ENCODE results near the gene POLD3. TPM values are rescaled to one million over a fixed set of nuclear protein-coding genes. Genes with fewer than 3 reads are reported as not detected.
A peak's percentile ranks its signal among the peaks of the same experiment; 100 is the strongest.
"Not testable (repeated sequence)": the region's sequence is repeated elsewhere in the genome, so short reads cannot be mapped to it uniquely, and the experiment has no call there.

POLD3 gene
- total RNA-seq, 1 donor from 2014 or later = 7.5 TPM

DNA sequence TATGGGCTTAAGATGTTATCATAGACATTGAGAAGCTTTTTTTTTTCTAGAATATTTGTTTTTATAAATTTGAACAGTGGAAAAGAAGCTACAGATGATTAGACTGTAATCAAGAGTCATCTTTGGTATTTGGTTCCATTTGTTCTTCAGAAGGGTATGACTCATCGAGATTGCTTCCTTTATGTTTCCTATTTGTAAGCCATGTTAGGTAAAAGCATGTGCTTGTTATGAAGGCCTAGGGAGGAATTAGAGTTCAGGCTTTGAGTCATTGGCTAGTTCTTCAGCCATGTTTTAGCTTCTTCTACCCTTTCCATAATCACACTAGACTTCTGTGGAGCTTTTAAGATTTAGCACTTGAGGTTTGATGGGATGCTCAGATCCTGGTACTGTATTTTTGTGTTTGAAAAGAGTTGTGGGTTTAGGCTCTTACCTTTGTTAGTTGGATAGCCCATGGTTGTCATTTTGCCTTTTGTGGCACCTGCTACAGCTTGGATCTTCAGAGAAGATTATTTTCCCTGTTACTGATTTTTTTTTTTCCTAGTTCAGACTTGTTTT lies 44.3 kb downstream of the POLD3 start:
- DNase-seq (ENCODE audit: low read depth in 2 of 2) = peak; percentile 56 to 92

- DNase-seq (ENCODE audit: low read depth in 2 of 2) = no peak
Measured at GRCh38 chr11:74637700-74638099, 45.3 kb downstream of the POLD3 start.

DNA sequence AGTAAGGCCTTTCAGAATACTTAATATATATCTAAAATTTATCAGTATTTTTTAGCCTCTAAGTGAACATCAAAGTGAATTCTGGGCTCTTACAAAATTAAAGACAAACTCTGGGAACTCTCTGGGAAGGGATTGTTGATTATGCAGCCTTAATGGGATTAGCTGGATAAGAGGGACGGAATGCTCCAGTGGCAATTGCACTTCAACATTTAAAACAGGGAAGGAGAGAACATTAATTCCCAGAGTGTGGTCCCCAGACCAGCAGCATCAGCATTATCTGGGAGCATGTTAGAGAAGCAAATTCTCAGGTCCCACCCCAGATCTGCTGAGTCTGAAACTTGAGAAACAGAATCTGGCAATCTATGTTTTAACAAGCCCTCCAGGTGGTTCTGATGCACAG lies 46.5 kb downstream of the POLD3 start:
- DNase-seq (ENCODE audit: low read depth in 2 of 2) = no peak

- no peak for DNase-seq (ENCODE audit: low read depth in 2 of 2)
Measured at GRCh38 chr11:74639533-74639932, 47.2 kb downstream of the POLD3 start.

DNA sequence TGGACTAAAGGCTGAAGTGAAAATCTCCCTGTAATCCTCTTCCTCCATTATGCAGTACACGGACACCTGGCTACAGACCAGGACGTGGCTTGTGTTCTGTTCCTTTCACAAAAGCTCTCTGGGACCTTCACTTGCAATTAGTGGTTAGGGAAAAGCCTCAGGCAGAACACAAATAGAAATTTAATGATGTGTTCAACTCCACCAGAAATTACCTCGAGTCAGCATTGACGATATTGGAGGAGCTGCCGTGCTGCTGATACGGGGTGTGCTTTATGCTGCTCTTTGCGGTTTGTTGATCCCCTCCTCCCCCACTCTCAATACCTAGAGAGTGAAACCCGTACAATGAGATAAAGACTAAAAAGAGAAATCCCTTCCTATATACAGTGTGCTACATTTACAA lies 48.9 kb downstream of the POLD3 start:
- no peak for DNase-seq (ENCODE audit: low read depth in 2 of 2)

DNA sequence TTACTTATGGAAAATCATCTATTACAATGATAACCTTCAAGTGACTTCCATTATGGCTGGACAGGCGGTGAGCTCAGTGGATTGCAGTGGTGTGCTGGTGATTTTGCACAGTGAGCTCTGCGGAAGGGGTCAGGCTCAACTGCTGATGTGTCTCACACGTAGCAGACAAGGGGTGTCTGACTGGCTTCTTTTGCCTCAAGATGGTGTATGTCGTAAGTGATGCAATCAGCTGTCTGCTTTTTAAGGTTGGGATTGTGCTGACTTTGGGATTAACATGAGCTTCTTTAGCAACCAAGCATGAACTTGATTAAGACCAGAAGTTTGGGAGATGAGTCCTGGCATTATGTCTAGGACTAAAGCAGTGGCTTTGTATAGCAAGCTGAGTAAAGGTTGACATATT lies 49.5 kb downstream of the POLD3 start:
- no peak for DNase-seq (ENCODE audit: low read depth in 2 of 2)

DNA sequence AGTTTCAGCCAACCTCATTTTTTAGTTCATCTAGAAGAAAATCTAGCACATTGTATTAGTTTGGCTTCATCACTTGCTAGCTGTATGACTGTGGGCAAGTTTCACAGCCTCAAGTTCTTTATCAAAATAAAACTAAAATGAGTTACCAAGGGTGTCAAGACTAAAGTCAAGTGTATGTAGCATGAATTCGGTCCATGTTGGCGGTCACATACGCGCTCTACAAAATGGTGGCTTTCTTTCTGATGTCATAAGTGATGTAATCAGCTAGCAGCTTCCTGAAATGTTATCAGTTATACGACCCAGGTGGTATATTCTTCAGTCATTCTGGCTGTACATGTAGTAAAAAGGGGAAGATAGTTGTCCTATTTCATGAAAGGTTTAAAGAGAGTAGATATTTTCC lies 50.5 kb downstream of the POLD3 start:
- no peak for DNase-seq (ENCODE audit: low read depth in 2 of 2)

- DNase-seq (ENCODE audit: low read depth in 2 of 2) = no peak
Measured at GRCh38 chr11:74644081-74644480, 51.7 kb downstream of the POLD3 start.

DNA sequence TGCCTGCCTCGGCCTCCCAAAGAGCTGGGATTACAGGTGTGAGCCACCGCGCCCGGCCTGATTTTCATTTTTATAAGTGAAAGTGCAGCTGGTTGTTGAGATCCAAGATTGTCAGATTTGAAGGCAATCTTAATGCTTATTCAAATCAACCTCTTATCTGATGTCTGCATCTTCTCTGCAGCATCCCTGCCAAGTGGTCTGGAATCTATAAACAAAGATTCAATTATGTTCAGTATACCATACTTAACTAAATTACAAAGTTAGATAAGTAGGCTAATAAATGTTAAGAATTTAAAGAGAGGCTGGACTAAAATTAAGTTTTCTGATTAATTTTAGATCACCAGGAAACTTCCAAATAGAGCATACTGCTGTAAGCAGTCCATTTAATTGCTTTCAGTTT lies 53.8 kb downstream of the POLD3 start:
- no peak for DNase-seq (ENCODE audit: low read depth in 2 of 2)

DNA sequence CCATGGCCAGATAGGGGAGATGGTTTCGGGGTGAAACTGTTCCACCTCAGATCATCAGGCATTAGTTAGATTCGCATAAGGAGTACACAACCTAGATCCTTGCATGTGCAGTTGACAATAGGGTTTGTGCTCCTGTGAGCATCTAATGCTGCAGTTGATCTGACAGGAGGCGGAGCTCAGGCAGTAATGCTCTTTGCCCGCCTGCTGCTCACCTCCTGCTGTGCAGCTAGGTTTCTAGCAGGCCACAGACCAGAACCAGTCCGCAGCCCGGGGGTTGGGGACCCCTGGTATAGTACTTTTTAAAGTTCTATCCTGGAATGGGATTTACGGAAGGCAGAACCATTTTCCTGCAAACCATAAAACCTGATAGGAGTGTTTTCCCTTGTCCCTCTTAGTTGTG lies 54.6 kb downstream of the POLD3 start:
- DNase-seq (ENCODE audit: low read depth in 2 of 2) = no peak

DNA sequence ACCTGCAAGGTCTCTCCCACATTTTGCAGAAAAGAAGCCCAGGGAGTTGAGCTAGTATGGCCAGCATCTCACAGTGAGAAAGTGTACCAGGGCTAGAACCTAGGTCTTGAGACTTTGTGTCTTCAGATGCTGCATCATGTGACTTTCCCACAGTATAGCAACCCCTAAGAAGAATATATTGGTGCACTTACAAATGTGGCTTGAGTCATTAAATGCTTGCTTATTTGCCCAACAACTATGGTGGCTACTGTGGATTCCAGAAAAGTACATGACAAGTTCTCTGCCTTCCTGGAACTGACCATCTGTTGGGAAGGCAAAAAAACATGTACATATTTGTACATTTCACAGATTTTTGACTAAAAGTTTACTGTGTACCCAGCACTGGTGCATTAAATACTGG lies 55.0 kb downstream of the POLD3 start:
- no peak for DNase-seq (ENCODE audit: low read depth in 2 of 2)

- DNase-seq (ENCODE audit: low read depth in 2 of 2) = no peak
Measured at GRCh38 chr11:74647831-74648230, 55.4 kb downstream of the POLD3 start.

DNA sequence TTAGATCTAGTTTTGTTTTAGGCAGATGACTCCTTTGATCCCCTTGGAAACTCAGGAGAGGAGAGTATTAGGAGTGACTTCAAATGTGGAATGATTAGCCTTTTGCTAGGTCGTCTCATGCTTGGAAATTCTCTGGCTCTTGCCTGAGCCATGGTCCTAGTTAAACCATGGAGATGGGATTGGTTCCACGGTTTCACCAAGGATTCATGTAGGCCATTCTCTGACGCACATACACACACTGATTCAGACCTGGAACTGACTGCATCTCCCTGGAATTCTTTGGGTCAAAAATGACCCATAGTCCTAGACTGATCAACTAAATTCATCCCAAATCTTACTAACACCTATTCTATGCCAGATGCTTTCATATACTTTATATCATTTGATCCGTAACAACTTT lies 56.5 kb downstream of the POLD3 start:
- DNase-seq (ENCODE audit: low read depth in 2 of 2) = no peak

DNA sequence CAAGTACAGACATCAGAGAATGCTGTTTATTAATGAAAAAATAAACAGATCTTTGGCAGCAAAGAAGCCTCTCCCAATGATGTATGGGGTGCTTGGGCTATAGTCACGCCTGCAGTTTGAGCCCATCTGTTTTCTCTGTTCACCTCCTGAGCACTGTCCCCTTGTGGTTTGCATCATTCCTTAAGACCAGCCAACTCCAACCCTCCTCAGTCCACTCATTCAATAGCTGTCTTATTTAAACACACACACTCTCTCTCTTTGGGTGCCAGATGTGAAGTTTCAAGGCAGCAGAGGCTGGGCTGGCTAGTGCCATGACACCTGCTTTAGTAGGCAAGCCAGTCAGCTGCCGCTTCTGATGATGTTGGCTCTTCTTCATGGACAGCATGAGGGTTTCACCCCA lies 58.1 kb downstream of the POLD3 start:
- no peak for DNase-seq (ENCODE audit: low read depth in 2 of 2)

GRCh38 chr11:74654976-74655375 lies 62.6 kb downstream of the POLD3 start:
- DNase-seq (ENCODE audit: low read depth in 2 of 2) = no peak

DNA sequence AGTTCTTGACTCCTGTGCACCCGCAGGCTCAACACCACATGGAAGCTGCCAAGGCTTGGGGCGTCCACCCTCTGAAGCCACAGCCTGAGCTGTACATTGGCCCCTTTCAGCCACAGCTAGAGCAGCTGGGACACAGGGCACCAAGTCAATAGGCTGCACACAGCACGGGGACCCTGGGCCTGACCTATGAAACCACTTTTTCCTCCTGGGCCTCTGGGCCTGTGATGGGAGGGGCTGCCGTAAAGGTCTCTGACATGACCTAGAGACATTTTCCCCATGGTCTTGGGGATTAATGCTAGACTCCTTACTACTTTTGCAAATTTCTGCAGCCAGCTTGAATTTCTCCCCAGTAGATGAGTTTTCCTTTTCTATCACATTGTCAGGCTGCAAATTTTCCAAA lies 66.7 kb downstream of the POLD3 start:
- not testable (repeated sequence) for DNase-seq (ENCODE audit: low read depth in 2 of 2)

- no peak for DNase-seq (ENCODE audit: low read depth in 2 of 2)
Measured at GRCh38 chr11:74662487-74663103, 70.2 kb downstream of the POLD3 start.

GRCh38 chr11:74663315-74663714 lies 70.9 kb downstream of the POLD3 start:
- no peak for DNase-seq (ENCODE audit: low read depth in 2 of 2)

- no peak for DNase-seq (ENCODE audit: low read depth in 2 of 2)
Measured at GRCh38 chr11:74669211-74670160, 77.1 kb downstream of the POLD3 start.

- no peak for DNase-seq (ENCODE audit: low read depth in 2 of 2)
Measured at GRCh38 chr11:74670171-74670570, 77.8 kb downstream of the POLD3 start.

- DNase-seq (ENCODE audit: low read depth in 2 of 2) = no peak
Measured at GRCh38 chr11:74671520-74672196, 79.3 kb downstream of the POLD3 start.

DNA sequence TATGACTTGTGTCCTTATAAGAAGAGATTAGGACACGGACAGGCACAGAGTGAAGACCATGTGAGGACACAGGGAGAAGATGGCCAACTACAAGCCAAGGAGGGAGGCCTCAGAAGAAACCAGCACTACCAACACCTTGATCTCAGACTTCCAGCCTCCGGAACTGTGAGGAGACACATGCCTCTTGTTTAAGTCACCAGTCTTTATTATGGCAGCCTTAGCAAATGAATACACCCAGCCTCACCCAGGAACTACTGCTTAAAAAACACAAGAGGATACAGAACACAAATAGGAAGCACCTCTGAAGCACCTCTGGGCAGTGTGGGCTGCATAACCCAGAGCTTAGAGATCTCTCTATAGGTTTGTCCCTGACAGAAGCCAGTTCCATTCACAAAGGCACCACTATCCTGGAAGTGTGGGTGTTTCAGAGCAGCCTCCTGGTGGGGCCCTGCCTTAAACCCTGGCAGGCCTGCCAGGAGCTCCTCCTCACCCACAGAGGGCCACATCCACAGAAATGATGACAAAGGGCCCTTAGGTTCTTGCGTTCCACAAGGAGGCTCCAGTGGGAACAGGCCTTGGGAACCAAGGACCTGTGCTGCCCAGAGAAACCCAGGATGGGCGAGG lies 80.1 kb downstream of the POLD3 start:
- no peak for DNase-seq (ENCODE audit: low read depth in 2 of 2)
